ENCODE measurements around the gene ZFP92.

ZFP92 gene

DNA sequence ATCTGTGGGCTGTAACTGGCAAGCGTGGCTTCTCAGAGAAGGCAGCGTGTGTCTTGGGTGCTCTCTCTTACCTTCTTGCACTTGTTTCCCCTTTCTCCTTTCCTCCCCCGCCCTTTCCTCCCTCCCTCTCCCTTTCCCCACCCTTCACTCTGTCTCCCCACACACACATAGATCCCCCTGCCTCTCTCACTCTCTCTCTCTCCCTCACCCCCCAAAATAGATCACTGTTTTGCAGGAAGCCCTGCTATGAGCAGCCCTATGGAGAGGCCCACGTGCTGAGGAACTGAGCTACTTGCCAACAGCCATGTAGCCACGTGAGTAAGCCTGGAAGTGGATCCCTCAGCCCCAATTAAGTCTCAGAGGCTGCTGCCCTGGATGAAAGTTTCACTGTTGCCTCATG, 5.8 kb upstream of the ZFP92 start:
- TF ChIP-seq CTCF (conservative IDR thresholded peaks at IDR 0.05) (no peak), ZFX (IDR thresholded peaks at IDR 0.05) (no peak)
- H3K27ac ChIP-seq = no peak overlapping the region

DNA sequence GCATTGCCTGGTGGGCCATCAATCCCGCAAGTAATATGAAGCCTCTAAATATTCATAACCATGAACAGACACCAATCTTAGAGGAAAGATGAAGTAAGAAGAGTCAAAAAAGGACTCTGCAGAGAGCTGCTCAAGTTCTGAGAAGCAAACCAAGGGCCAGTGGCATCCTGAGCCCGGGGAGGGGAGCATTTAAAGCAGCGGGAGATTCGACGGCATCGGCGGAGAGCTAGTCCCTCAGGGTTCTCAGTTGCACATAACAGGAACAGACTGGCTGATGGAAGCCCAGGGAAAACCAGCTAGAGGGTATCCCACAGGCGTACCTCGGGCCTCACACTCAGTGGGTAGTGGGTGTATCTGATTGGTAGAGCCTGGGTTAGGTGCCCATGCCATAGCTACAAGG, 5.3 kb upstream of the ZFP92 start:
- H3K27ac ChIP-seq = no peak overlapping the region
- TF ChIP-seq CTCF (conservative IDR thresholded peaks at IDR 0.05) (no peak), ZFX (IDR thresholded peaks at IDR 0.05) (no peak)

DNA sequence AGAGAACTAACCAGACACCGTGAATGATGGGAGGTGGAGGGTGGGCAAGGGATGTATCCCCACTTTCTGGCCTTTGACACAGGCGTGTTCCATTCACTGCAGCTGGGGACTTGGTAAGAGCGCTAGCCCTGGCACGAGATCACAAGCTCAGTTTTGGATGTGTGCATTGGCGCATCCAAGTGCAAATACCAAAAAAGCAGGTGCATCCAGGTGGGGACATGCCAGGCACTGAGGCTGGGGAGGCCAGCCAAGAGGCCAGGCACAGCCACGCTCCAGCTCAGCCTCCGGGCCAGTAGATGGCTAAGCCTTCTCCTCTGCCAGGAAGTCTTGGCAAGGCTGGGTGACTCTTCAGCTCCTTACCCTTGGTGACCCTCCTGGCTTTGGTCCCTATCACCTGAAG, 4.4 kb upstream of the ZFP92 start:
- TF ChIP-seq CTCF (conservative IDR thresholded peaks at IDR 0.05) (no peak), ZFX (IDR thresholded peaks at IDR 0.05) (no peak)
- no peak overlapping the region for H3K27ac ChIP-seq

- no peak for TF ChIP-seq CTCF (conservative IDR thresholded peaks at IDR 0.05)
- no peak overlapping the region for H3K27ac ChIP-seq
These were observed 3.5 kb upstream of the ZFP92 start for GRCh38 chrX:153407736-153408135.

DNA sequence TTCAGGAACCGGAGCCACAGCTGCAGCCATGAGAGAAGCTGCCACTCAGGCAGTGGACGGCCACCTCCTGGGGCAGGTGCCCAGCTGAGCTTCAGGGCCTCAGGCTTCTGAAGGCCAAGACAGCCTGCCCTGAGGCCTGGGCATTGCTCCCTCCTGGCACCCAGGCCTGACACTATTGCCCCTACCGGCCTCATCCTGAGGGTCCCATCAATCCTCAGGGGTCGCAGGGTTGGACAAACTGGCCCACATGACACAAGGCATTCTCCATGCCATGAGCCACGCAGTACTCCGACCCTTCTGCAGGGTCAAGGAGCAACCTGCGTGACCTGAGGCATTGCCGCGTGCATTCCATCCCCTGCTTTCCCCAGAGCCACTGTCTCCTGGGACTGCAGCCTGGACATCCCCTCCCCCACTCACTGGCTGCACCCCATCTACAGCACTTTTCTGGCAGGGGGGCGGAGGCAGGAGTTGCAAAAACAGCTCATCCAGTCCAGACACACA, 3.0 kb upstream of the ZFP92 start:
- TF ChIP-seq CTCF (conservative IDR thresholded peaks at IDR 0.05) (no peak), ZFX (IDR thresholded peaks at IDR 0.05) (no peak)
- no peak overlapping the region for H3K27ac ChIP-seq

- no peak for TF ChIP-seq ZFX (IDR thresholded peaks at IDR 0.05)
- no peak for TF ChIP-seq CTCF (conservative IDR thresholded peaks at IDR 0.05)
These were observed 2.4 kb upstream of the ZFP92 start for GRCh38 chrX:153408871-153409351.

DNA sequence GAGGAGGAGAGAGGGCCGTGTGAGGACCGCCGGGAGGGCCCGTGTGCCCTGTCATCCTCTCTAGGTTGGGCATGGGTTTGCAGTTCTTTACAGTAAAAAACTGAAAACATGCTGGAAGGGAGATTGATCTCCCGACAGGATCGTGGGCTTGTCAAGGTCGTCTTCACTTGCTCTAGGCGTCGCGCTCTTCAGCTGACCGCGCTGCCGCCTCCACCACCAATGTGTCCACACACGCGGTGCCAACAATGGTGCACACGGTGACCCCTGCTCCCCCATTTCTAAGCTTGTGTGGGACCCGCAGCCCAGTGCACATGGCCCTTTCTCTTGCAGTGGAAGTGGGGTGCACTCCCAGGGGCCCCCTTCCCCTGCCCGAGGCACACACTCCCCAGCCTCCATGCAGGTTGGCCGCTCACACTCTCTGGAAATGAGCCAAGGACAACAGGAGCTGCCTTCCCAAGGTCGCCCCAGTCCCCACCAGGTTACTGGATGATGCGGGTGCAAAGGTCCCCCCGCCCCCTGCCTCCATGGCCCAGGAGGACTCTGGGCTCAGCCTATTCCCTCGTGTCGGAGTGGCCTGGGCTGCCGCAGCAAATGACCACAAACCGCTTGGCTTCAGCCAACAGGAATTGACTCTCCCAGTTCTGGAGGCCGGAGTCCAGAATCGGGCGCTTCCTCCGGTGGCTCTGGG, 1.7 kb upstream of the ZFP92 start:
- TF ChIP-seq CTCF (conservative IDR thresholded peaks at IDR 0.05) (no peak), ZFX (IDR thresholded peaks at IDR 0.05) (no peak)
- H3K27ac ChIP-seq = no peak overlapping the region

More at GRCh38 chrX:153408871-153409351, 2.4 kb upstream of the ZFP92 start:
- H3K27ac ChIP-seq = no peak overlapping the region

All from C4-2B (cell line).